Measurements from ENCODE around the gene RPS27A.
"Not testable (repeated sequence)": the region's sequence is repeated elsewhere in the genome, so short reads cannot be mapped to it uniquely, and the experiment has no call there.

- TF ChIP-seq, protein P1, sequence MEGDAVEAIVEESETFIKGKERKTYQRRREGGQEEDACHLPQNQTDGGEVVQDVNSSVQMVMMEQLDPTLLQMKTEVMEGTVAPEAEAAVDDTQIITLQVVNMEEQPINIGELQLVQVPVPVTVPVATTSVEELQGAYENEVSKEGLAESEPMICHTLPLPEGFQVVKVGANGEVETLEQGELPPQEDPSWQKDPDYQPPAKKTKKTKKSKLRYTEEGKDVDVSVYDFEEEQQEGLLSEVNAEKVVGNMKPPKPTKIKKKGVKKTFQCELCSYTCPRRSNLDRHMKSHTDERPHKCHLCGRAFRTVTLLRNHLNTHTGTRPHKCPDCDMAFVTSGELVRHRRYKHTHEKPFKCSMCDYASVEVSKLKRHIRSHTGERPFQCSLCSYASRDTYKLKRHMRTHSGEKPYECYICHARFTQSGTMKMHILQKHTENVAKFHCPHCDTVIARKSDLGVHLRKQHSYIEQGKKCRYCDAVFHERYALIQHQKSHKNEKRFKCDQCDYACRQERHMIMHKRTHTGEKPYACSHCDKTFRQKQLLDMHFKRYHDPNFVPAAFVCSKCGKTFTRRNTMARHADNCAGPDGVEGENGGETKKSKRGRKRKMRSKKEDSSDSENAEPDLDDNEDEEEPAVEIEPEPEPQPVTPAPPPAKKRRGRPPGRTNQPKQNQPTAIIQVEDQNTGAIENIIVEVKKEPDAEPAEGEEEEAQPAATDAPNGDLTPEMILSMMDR (IDR thresholded peaks at IDR 0.05): not testable (repeated sequence)
- TF ChIP-seq EP300, POLR2AphosphoS5, POLR2A (IDR thresholded peaks at IDR 0.05): not testable (repeated sequence)
Measured at GRCh38 chr2:55241582-55241981, 9.1 kb downstream of the RPS27A start.
